HEK293 (cell line): ENCODE data around the gene LLGL1.

Experiments used
- GFI1B ChIP-seq: fragments of 450-650 bp; formaldehyde crosslinking; IDR thresholded peaks from 2 replicates; pipeline ENCODE4 v1.5.1; 2016; ENCODE audit warnings: missing biosample characterization, missing genetic modification characterization
- KLF10 ChIP-seq: fragments of 450-650 bp; IDR thresholded peaks from 2 replicates; pipeline ENCODE4 v1.5.1; 2018; ENCODE audit warnings: missing biosample characterization, mild to moderate bottlenecking, missing genetic modification characterization
- SETDB1 ChIP-seq: IDR thresholded peaks from one replicate; pipeline ENCODE4 v1.6.1; 2017; ENCODE audit warnings: mild to moderate bottlenecking, low read length, moderate library complexity, mixed read lengths; ENCODE audit not compliant: insufficient read length
- WT1 ChIP-seq: fragments of 450-650 bp; formaldehyde crosslinking; IDR thresholded peaks from 2 replicates; pipeline ENCODE4 v1.5.1; 2016; ENCODE audit warnings: missing biosample characterization, missing genetic modification characterization
- ZFP3 ChIP-seq: fragments of 450-650 bp; formaldehyde crosslinking; IDR thresholded peaks from 2 replicates; pipeline ENCODE4 v1.5.1; 2016; ENCODE audit warnings: low read depth, missing biosample characterization, missing genetic modification characterization
- ZNF138 ChIP-seq: fragments of 450-650 bp; formaldehyde crosslinking; IDR thresholded peaks from 2 replicates; pipeline ENCODE4 v1.5.1; 2016; ENCODE audit warnings: missing biosample characterization, missing genetic modification characterization, borderline replicate concordance
- ZNF146 ChIP-seq: fragments of 450-650 bp; formaldehyde crosslinking; IDR thresholded peaks from 2 replicates; pipeline ENCODE4 v1.5.1; 2016; ENCODE audit warnings: missing biosample characterization, missing genetic modification characterization
- ZNF16 ChIP-seq: fragments of 450-650 bp; formaldehyde crosslinking; IDR thresholded peaks from 2 replicates; pipeline ENCODE4 v1.5.1; 2016; ENCODE audit warnings: low read depth, missing biosample characterization, missing genetic modification characterization
- ZNF175 ChIP-seq: fragments of 450-650 bp; formaldehyde crosslinking; IDR thresholded peaks from 2 replicates; pipeline ENCODE4 v1.5.1; 2016; ENCODE audit warnings: missing biosample characterization, missing genetic modification characterization
- ZNF280C ChIP-seq: fragments of 450-650 bp; formaldehyde crosslinking; IDR thresholded peaks from 2 replicates; pipeline ENCODE4 v1.5.1; 2016; ENCODE audit warnings: missing biosample characterization, missing genetic modification characterization
- ZNF350 ChIP-seq: fragments of 450-650 bp; formaldehyde crosslinking; IDR thresholded peaks from 2 replicates; pipeline ENCODE4 v1.5.0; 2017; ENCODE audit warnings: missing biosample characterization, mild to moderate bottlenecking, missing genetic modification characterization
- ZNF433 ChIP-seq: fragments of 450-650 bp; formaldehyde crosslinking; IDR thresholded peaks from 2 replicates; pipeline ENCODE4 v1.5.1; 2016; ENCODE audit warnings: missing biosample characterization, missing genetic modification characterization, low read depth
- ZNF48 ChIP-seq: fragments of 450-650 bp; formaldehyde crosslinking; IDR thresholded peaks from 2 replicates; pipeline ENCODE4 v1.5.1; 2016; ENCODE audit warnings: missing biosample characterization, missing genetic modification characterization
- ZNF639 ChIP-seq: fragments of 450-650 bp; formaldehyde crosslinking; IDR thresholded peaks from 2 replicates; pipeline ENCODE4 v1.5.1; 2016; ENCODE audit warnings: missing biosample characterization, missing genetic modification characterization
- ZNF843 ChIP-seq: fragments of 450-650 bp; formaldehyde crosslinking; IDR thresholded peaks from 2 replicates; pipeline ENCODE4 v1.5.1; 2016; ENCODE audit warnings: missing biosample characterization, missing genetic modification characterization
- ZSCAN16 ChIP-seq: fragments of 450-650 bp; formaldehyde crosslinking; IDR thresholded peaks from 2 replicates; pipeline ENCODE4 v1.5.1; 2016; ENCODE audit warnings: missing biosample characterization, missing genetic modification characterization
- TF ChIP-seq, protein P1 (sequence below): fragments of 450-650 bp; formaldehyde crosslinking; conservative IDR thresholded peaks from 2 replicates; pipeline ENCODE4 v1.5.1; 2016; ENCODE audit warnings: low read depth, missing biosample characterization, missing genetic modification characterization
- TF ChIP-seq, protein P2 (sequence below): fragments of 450-650 bp; formaldehyde crosslinking; IDR thresholded peaks from 2 replicates; pipeline ENCODE4 v1.5.1; 2016; ENCODE audit warnings: missing biosample characterization, missing genetic modification characterization
- TF ChIP-seq, protein P3 (sequence below): fragments of 450-650 bp; formaldehyde crosslinking; IDR thresholded peaks from 2 replicates; pipeline ENCODE4 v1.5.1; 2016; ENCODE audit warnings: missing biosample characterization, missing genetic modification characterization
- TF ChIP-seq, protein P4 (sequence below): fragments of 450-650 bp; formaldehyde crosslinking; IDR thresholded peaks from 2 replicates; pipeline ENCODE4 v1.5.1; 2016; ENCODE audit warnings: missing biosample characterization, missing genetic modification characterization
- TF ChIP-seq, protein P5 (sequence below): fragments of 450-650 bp; formaldehyde crosslinking; IDR thresholded peaks from 2 replicates; pipeline ENCODE4 v1.5.1; 2016; ENCODE audit warnings: missing biosample characterization, missing genetic modification characterization

The LLGL1 gene

DNA sequence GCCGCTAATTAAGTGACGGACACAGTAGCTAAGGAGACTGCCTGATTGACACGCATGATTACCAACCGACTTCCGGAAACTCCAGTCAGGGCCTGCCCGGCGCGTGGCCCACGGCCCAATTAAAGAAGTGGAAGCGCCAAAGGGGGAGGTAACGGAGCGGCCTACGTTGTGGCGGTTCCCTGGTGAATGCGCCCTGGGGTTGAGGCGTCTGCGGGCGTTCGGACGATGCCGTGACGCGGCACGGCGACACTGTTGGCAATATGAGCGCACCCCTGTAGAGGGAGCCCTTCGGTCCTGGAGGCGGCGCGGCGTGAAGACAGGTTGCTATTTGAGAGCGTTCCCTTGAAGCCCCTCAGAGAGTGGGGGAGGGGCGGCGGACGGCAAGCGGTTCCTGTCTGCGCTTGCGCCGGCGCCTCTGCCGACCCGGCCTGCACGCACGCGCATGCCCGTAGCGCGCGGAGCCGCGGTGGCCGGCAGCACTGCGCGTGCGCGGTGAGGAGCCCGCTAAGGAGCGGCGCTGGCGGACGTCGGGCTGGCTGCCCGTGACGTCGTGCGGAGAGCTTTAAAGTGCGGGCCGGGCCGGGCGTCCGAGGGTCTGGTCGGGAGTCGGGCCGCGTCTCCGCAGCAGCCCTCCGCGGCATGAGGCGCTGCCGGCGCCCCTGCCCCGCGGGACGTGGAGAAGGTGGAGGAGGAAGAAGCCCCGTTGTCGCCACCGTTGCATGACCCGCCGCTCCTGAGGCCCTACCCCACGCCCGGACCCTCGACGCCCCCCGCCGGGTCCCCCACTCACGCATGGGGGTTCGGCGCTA is 41.9 kb upstream of the LLGL1 start, which contains the start of gene ALKBH5 (continued):
- TF ChIP-seq, protein P1, sequence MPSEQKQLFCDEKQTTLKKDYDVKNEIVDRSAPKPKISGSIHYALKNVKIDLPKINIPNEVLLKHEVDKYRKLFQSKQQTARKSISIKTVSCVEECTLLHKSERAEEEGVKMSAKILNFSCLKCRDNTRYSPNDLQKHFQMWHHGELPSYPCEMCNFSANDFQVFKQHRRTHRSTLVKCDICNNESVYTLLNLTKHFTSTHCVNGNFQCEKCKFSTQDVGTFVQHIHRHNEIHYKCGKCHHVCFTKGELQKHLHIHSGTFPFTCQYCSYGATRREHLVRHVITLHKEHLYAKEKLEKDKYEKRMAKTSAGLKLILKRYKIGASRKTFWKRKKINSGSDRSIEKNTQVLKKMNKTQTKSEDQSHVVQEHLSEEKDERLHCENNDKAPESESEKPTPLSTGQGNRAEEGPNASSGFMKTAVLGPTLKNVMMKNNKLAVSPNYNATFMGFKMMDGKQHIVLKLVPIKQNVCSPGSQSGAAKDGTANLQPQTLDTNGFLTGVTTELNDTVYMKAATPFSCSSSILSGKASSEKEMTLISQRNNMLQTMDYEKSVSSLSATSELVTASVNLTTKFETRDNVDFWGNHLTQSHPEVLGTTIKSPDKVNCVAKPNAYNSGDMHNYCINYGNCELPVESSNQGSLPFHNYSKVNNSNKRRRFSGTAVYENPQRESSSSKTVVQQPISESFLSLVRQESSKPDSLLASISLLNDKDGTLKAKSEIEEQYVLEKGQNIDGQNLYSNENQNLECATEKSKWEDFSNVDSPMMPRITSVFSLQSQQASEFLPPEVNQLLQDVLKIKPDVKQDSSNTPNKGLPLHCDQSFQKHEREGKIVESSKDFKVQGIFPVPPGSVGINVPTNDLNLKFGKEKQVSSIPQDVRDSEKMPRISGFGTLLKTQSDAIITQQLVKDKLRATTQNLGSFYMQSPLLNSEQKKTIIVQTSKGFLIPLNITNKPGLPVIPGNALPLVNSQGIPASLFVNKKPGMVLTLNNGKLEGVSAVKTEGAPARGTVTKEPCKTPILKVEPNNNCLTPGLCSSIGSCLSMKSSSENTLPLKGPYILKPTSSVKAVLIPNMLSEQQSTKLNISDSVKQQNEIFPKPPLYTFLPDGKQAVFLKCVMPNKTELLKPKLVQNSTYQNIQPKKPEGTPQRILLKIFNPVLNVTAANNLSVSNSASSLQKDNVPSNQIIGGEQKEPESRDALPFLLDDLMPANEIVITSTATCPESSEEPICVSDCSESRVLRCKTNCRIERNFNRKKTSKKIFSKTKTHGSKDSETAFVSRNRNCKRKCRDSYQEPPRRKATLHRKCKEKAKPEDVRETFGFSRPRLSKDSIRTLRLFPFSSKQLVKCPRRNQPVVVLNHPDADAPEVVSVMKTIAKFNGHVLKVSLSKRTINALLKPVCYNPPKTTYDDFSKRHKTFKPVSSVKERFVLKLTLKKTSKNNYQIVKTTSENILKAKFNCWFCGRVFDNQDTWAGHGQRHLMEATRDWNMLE (tag by site-specific recombination): no peak
- TF ChIP-seq ZNF843 (tag by site-specific recombination) (no peak; the same call in 1 of the 2 replicates), GFI1B (no peak), ZFP3 (tag by site-specific recombination) (no peak), ZSCAN16 (tag by site-specific recombination) (no peak), ZNF350 (tag by site-specific recombination) (no peak), ZNF639 (tag by site-specific recombination) (no peak), ZNF433 (tag by site-specific recombination) (no peak), SETDB1 (no peak), ZNF146 (tag by site-specific recombination) (no peak), ZNF16 (tag by site-specific recombination) (no peak), ZNF48 (no peak), ZNF175 (tag by site-specific recombination) (no peak), WT1 (tag by site-specific recombination) (no peak), ZNF280C (tag by site-specific recombination) (no peak), ZNF138 (tag by site-specific recombination) (no peak), KLF10 (tag by site-specific recombination) (no peak; the same call in 1 of the 2 replicates)
- TF ChIP-seq, protein P2, sequence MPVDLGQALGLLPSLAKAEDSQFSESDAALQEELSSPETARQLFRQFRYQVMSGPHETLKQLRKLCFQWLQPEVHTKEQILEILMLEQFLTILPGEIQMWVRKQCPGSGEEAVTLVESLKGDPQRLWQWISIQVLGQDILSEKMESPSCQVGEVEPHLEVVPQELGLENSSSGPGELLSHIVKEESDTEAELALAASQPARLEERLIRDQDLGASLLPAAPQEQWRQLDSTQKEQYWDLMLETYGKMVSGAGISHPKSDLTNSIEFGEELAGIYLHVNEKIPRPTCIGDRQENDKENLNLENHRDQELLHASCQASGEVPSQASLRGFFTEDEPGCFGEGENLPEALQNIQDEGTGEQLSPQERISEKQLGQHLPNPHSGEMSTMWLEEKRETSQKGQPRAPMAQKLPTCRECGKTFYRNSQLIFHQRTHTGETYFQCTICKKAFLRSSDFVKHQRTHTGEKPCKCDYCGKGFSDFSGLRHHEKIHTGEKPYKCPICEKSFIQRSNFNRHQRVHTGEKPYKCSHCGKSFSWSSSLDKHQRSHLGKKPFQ (tag by site-specific recombination): no peak
- TF ChIP-seq, protein P3, sequence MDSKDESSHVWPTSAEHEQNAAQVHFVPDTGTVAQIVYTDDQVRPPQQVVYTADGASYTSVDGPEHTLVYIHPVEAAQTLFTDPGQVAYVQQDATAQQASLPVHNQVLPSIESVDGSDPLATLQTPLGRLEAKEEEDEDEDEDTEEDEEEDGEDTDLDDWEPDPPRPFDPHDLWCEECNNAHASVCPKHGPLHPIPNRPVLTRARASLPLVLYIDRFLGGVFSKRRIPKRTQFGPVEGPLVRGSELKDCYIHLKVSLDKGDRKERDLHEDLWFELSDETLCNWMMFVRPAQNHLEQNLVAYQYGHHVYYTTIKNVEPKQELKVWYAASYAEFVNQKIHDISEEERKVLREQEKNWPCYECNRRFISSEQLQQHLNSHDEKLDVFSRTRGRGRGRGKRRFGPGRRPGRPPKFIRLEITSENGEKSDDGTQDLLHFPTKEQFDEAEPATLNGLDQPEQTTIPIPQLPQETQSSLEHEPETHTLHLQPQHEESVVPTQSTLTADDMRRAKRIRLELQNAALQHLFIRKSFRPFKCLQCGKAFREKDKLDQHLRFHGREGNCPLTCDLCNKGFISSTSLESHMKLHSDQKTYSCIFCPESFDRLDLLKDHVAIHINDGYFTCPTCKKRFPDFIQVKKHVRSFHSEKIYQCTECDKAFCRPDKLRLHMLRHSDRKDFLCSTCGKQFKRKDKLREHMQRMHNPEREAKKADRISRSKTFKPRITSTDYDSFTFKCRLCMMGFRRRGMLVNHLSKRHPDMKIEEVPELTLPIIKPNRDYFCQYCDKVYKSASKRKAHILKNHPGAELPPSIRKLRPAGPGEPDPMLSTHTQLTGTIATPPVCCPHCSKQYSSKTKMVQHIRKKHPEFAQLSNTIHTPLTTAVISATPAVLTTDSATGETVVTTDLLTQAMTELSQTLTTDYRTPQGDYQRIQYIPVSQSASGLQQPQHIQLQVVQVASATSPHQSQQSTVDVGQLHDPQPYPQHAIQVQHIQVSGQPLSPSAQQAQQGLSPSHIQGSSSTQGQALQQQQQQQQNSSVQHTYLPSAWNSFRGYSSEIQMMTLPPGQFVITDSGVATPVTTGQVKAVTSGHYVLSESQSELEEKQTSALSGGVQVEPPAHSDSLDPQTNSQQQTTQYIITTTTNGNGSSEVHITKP (tag by site-specific recombination): peak; percentile 98
- TF ChIP-seq, protein P4, sequence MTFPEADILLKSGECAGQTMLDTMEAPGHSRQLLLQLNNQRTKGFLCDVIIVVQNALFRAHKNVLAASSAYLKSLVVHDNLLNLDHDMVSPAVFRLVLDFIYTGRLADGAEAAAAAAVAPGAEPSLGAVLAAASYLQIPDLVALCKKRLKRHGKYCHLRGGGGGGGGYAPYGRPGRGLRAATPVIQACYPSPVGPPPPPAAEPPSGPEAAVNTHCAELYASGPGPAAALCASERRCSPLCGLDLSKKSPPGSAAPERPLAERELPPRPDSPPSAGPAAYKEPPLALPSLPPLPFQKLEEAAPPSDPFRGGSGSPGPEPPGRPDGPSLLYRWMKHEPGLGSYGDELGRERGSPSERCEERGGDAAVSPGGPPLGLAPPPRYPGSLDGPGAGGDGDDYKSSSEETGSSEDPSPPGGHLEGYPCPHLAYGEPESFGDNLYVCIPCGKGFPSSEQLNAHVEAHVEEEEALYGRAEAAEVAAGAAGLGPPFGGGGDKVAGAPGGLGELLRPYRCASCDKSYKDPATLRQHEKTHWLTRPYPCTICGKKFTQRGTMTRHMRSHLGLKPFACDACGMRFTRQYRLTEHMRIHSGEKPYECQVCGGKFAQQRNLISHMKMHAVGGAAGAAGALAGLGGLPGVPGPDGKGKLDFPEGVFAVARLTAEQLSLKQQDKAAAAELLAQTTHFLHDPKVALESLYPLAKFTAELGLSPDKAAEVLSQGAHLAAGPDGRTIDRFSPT (tag by site-specific recombination): no peak
- TF ChIP-seq, protein P5, sequence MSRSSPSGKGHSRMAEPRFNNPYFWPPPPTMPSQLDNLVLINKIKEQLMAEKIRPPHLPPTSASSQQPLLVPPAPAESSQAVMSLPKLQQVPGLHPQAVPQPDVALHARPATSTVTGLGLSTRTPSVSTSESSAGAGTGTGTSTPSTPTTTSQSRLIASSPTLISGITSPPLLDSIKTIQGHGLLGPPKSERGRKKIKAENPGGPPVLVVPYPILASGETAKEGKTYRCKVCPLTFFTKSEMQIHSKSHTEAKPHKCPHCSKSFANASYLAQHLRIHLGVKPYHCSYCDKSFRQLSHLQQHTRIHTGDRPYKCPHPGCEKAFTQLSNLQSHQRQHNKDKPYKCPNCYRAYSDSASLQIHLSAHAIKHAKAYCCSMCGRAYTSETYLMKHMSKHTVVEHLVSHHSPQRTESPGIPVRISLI (tag by site-specific recombination): no peak
